K562 (cell line): ENCODE measurements around the gene CDK5R1. TPM values are rescaled to one million over a fixed set of nuclear protein-coding genes. Genes with fewer than 3 reads are reported as not detected.

Experiments
- CCAR2 ChIP-seq: fragments of 200-400 bp; formaldehyde crosslinking; IDR thresholded peaks from 2 replicates; pipeline ENCODE4 v1.6.1; 2017; ENCODE audit warnings: mild to moderate bottlenecking, low read depth, low read length
- CEBPG ChIP-seq, 3 experiments: fragments of 200-800 bp in 1 of 3; sonication (Bioruptor generic) in 1 of 3; sonication (generic) in 1 of 3; formaldehyde crosslinking in 1 of 3; IDR thresholded peaks in 2 of 3; conservative IDR thresholded peaks in 1 of 3; 2 replicates each; pipeline versions ENCODE4 v1.6.1 to v1.8.0; 2016 to 2022; ENCODE audit warnings: missing compliant biosample characterization in 2 of 3, missing genetic modification characterization in 2 of 3, mild to moderate bottlenecking in 1 of 3, missing genetic modification reagents in 1 of 3
- CTBP1 ChIP-seq: fragments of 450-650 bp; IDR thresholded peaks from 2 replicates; pipeline ENCODE4 v1.6.1; 2016; ENCODE audit warnings: borderline replicate concordance
- GATAD2A ChIP-seq: fragments of 450-650 bp; IDR thresholded peaks from 2 replicates; pipeline ENCODE4 v1.6.1; 2017
- GMEB1 ChIP-seq: fragments of 250-450 bp; sonication (Bioruptor Pico); IDR thresholded peaks from 2 replicates; pipeline ENCODE4 v1.4.0; 2020; ENCODE audit warnings: mild to moderate bottlenecking
- HMG20A ChIP-seq: fragments of 450-650 bp; formaldehyde crosslinking; conservative IDR thresholded peaks from 2 replicates; pipeline ENCODE4 v1.4.0; 2020; ENCODE audit warnings: mild to moderate bottlenecking, mixed read lengths
- MAFF ChIP-seq: IDR thresholded peaks from 2 replicates; pipeline ENCODE4 v1.6.1; 2012; ENCODE audit warnings: low read length, improper control_type of control experiment
- NKRF ChIP-seq: fragments of 450-650 bp; IDR thresholded peaks from 2 replicates; pipeline ENCODE4 v1.6.1; 2016; ENCODE audit warnings: borderline replicate concordance
- POLR2A ChIP-seq: fragments of 450-650 bp; conservative IDR thresholded peaks from 2 replicates; pipeline ENCODE4 v1.6.1; 2016
- PRMT5 ChIP-seq: sonication (generic); formaldehyde crosslinking; IDR thresholded peaks from 2 replicates; pipeline ENCODE4 v1.5.0; 2020; ENCODE audit warnings: missing genetic modification reagents
- RBM22 ChIP-seq: fragments of 200-400 bp; formaldehyde crosslinking; IDR thresholded peaks from 2 replicates; pipeline ENCODE4 v1.6.1; 2018; ENCODE audit warnings: low read length, low read depth; ENCODE audit not compliant: poor library complexity, severe bottlenecking
- SAP30 ChIP-seq: fragments of 200-600 bp; sonication (generic); IDR thresholded peaks from 2 replicates; pipeline ENCODE4 v1.6.1; 2012; ENCODE audit warnings: borderline replicate concordance, low read depth, mild to moderate bottlenecking, moderate library complexity, low read length, control low read depth, inconsistent platforms; ENCODE audit not compliant: insufficient read depth, poor library complexity, severe bottlenecking
- SIN3B ChIP-seq: fragments of 450-650 bp; IDR thresholded peaks from 2 replicates; pipeline ENCODE4 v1.6.1; 2017; ENCODE audit warnings: low read depth, mild to moderate bottlenecking, moderate library complexity
- TAF7 ChIP-seq: fragments of 450-650 bp; IDR thresholded peaks from 2 replicates; pipeline ENCODE4 v1.6.1; 2016; ENCODE audit warnings: missing genetic modification characterization, missing compliant biosample characterization
- TBL1XR1 ChIP-seq, 2 experiments: IDR thresholded peaks; 2 replicates each; pipeline ENCODE4 v1.6.1; 2012; ENCODE audit warnings: improper control_type of control experiment in 2 of 2, low read length in 2 of 2, mild to moderate bottlenecking in 1 of 2
- ZFX ChIP-seq: sonication (generic); formaldehyde crosslinking; IDR thresholded peaks from 2 replicates; pipeline ENCODE4 v1.8.0; 2022; ENCODE audit warnings: mild to moderate bottlenecking, missing genetic modification reagents, moderate library complexity
- ZNF699 ChIP-seq: fragments of 250-450 bp; sonication (Bioruptor Pico); IDR thresholded peaks from 2 replicates; pipeline ENCODE4 v1.8.0; 2021; ENCODE audit warnings: mild to moderate bottlenecking, moderate library complexity; ENCODE audit not compliant: insufficient replicate concordance
- polyA plus RNA-seq, 8 experiments: library from polyadenylated mRNA; depleted of rRNA in 4 of 8; stranded (reverse) in 5 of 8; unstranded in 3 of 8; fragments of >200 nt; fragmentation: Nextera tagmentation in 2 of 8; fragmentation: Illumina TruSeq in 1 of 8; extraction: Ambion mirVana in 2 of 8; extraction: Trizol in 1 of 8; gene quantifications; 2 replicates each; pipeline versions ENCODE4 v1.2.1 to v1.2.3, GENCODE V29; 2011 to 2014; ENCODE audit warnings: inconsistent platforms in 1 of 8, missing spikeins in 1 of 8
- total RNA-seq, 7 experiments: library from RNA; depleted of rRNA in 6 of 7; stranded (reverse); fragments of >200 nt in 6 of 7; fragmentation: Illumina TruSeq in 2 of 7; extraction: Trizol in 2 of 7; gene quantifications; 2 replicates each; pipeline versions ENCODE4 v1.2.1 to v1.2.3, GENCODE V29; 2011 to 2021; ENCODE audit warnings: low replicate concordance in 1 of 7
- TF ChIP-seq, protein P1 (sequence below): sonication (generic); formaldehyde crosslinking; IDR thresholded peaks from 2 replicates; pipeline ENCODE4 v1.8.0; 2022; ENCODE audit warnings: mild to moderate bottlenecking, missing genetic modification reagents

The CDK5R1 gene
- total and polyA plus RNA-seq, 9 of the 15 experiments (the other 6 are each of a cell fraction or from before 2014, with no cell fraction given), result 0.10 to 4.8 (median 2.3) TPM

- peak; percentile 81 for TF ChIP-seq GMEB1
- peak; percentile 27; the same call in 1 of the 2 replicates for TF ChIP-seq GATAD2A
- TF ChIP-seq CTBP1, result peak; percentile 77
- peak; percentile 6; the same call in 1 of the 2 replicates for TF ChIP-seq NKRF
- no peak for TF ChIP-seq CEBPG (CRISPR knock-in tag; IDR thresholded peaks at IDR 0.05)
- no peak for TF ChIP-seq CEBPG (tag; conservative IDR thresholded peaks at IDR 0.05 in 1 of 2, IDR thresholded peaks at IDR 0.05 in 1 of 2)
- TF ChIP-seq PRMT5 (CRISPR knock-in tag), result no peak
- peak; percentile 88 for TF ChIP-seq POLR2A
- peak; percentile 56 for TF ChIP-seq SAP30
- no peak for TF ChIP-seq ZNF699
- TF ChIP-seq MAFF, result no peak; the same call in 1 of the 2 replicates
- no peak for TF ChIP-seq CCAR2
- no peak for TF ChIP-seq HMG20A (CRISPR knock-in tag)
- TF ChIP-seq TBL1XR1 (IDR thresholded peaks at IDR 0.05; ENCODE audit: low read length in 2 of 2), result peak in 1 of 2 experiments; percentile 69; a peak in 2 of 4 replicates
- TF ChIP-seq SIN3B, result peak; percentile 75
- peak; percentile 74 for TF ChIP-seq TAF7 (tag)
- peak; percentile 81 for TF ChIP-seq ZFX (CRISPR knock-in tag)
- TF ChIP-seq RBM22, result peak; percentile 33
- TF ChIP-seq, protein P1, sequence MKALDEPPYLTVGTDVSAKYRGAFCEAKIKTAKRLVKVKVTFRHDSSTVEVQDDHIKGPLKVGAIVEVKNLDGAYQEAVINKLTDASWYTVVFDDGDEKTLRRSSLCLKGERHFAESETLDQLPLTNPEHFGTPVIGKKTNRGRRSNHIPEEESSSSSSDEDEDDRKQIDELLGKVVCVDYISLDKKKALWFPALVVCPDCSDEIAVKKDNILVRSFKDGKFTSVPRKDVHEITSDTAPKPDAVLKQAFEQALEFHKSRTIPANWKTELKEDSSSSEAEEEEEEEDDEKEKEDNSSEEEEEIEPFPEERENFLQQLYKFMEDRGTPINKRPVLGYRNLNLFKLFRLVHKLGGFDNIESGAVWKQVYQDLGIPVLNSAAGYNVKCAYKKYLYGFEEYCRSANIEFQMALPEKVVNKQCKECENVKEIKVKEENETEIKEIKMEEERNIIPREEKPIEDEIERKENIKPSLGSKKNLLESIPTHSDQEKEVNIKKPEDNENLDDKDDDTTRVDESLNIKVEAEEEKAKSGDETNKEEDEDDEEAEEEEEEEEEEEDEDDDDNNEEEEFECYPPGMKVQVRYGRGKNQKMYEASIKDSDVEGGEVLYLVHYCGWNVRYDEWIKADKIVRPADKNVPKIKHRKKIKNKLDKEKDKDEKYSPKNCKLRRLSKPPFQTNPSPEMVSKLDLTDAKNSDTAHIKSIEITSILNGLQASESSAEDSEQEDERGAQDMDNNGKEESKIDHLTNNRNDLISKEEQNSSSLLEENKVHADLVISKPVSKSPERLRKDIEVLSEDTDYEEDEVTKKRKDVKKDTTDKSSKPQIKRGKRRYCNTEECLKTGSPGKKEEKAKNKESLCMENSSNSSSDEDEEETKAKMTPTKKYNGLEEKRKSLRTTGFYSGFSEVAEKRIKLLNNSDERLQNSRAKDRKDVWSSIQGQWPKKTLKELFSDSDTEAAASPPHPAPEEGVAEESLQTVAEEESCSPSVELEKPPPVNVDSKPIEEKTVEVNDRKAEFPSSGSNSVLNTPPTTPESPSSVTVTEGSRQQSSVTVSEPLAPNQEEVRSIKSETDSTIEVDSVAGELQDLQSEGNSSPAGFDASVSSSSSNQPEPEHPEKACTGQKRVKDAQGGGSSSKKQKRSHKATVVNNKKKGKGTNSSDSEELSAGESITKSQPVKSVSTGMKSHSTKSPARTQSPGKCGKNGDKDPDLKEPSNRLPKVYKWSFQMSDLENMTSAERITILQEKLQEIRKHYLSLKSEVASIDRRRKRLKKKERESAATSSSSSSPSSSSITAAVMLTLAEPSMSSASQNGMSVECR, result peak; percentile 61; the same call in 1 of the 2 replicates
These were observed 42.3 kb upstream of the CDK5R1 start, which contains the start of gene PSMD11 (continued) for GRCh38 chr17:32444301-32445073.
